NCI-H1436 (cell line): ENCODE data around the gene NOP56.
A peak's percentile ranks its signal among the peaks of the same experiment; 100 is the strongest.
"Not testable (repeated sequence)": the region's sequence is repeated elsewhere in the genome, so short reads cannot be mapped to it uniquely, and the experiment has no call there.

Source experiments
- DNase-seq: peaks from one replicate; lab custom pipeline; 2025; lab: John Stamatoyannopoulos, UW

The NOP56 gene

GRCh38 chr20:2684817-2685216, 32.4 kb downstream of the NOP56 start:
- not testable (repeated sequence) for DNase-seq

- no peak for DNase-seq
Measured at GRCh38 chr20:2687514-2687913, 35.1 kb downstream of the NOP56 start.

- DNase-seq = no peak
Measured at GRCh38 chr20:2688041-2688591, 35.7 kb downstream of the NOP56 start.

- no peak for DNase-seq
Measured at GRCh38 chr20:2690213-2690612, 37.8 kb downstream of the NOP56 start.

- DNase-seq = no peak
Measured at GRCh38 chr20:2690718-2691117, 38.3 kb downstream of the NOP56 start.

- no peak for DNase-seq
Measured at GRCh38 chr20:2691127-2691526, 38.7 kb downstream of the NOP56 start.

GRCh38 chr20:2691663-2692035, 39.2 kb downstream of the NOP56 start:
- no peak for DNase-seq

- DNase-seq = peak; percentile 46
Measured at GRCh38 chr20:2692036-2692885, 39.8 kb downstream of the NOP56 start, which contains the start of gene EBF4. Gene EBF4, plus strand, starts transcription at chr20:2692780. Its CDS starts 866 bp downstream, at chr20:2693646.

- no peak for DNase-seq
Measured at GRCh38 chr20:2692886-2693285, 40.5 kb downstream of the NOP56 start.

GRCh38 chr20:2693286-2694007, 41.0 kb downstream of the NOP56 start:
- DNase-seq = peak; percentile 43

GRCh38 chr20:2694008-2694471, 41.6 kb downstream of the NOP56 start:
- no peak for DNase-seq

GRCh38 chr20:2694519-2694918, 42.1 kb downstream of the NOP56 start:
- DNase-seq = no peak

GRCh38 chr20:2695206-2695983, 43.0 kb downstream of the NOP56 start:
- DNase-seq = no peak

GRCh38 chr20:2695984-2696525, 43.6 kb downstream of the NOP56 start:
- not testable (repeated sequence) for DNase-seq

- no peak for DNase-seq
Measured at GRCh38 chr20:2696646-2697045, 44.2 kb downstream of the NOP56 start.

- no peak for DNase-seq
Measured at GRCh38 chr20:2697768-2698167, 45.3 kb downstream of the NOP56 start.

GRCh38 chr20:2698186-2698817, 45.9 kb downstream of the NOP56 start:
- DNase-seq = no peak

- DNase-seq = no peak
Measured at GRCh38 chr20:2698912-2699311, 46.5 kb downstream of the NOP56 start.

- DNase-seq = no peak
Measured at GRCh38 chr20:2699775-2700413, 47.5 kb downstream of the NOP56 start.

GRCh38 chr20:2700913-2701620, 48.6 kb downstream of the NOP56 start:
- no peak for DNase-seq
